Measurements from ENCODE around the gene LTO1. TPM values are rescaled to one million over a fixed set of nuclear protein-coding genes. Genes with fewer than 3 reads are reported as not detected.

The LTO1 gene
- total RNA-seq, 1 experiment from 2014 or later = 37.5 TPM

- Histone ChIP-seq H3K27ac (ENCODE audit: low read length) (no peak overlapping the region), H3F3A (ENCODE audit: low read length, unreplicated experiment) (no peaks in the 10 kb centered on the region), H3K9ac (ENCODE audit: low read length) (no peak overlapping the region), H3K9me3 (ENCODE audit: low read length) (no peaks in the 10 kb centered on the region), H3K36me3 (ENCODE audit: low read depth, low read length) (no peaks in the 10 kb centered on the region), H3K9me2 (replicated peaks; ENCODE audit: low read length) (no peaks in the 10 kb centered on the region), H3K4me2 (ENCODE audit: low read length) (no peak overlapping the region), H3K79me2 (ENCODE audit: low read length) (no peaks in the 10 kb centered on the region), H3K4me3 (ENCODE audit: low read length) (no peak overlapping the region), H3K4me1 (ENCODE audit: insufficient read depth, low read length) (peaks cover 11% of the 10 kb centered on the region), H2AFZ (ENCODE audit: low read length) (no peak overlapping the region), H4K20me1 (ENCODE audit: low read length) (no peaks in the 10 kb centered on the region), H3K27me3 (ENCODE audit: low read length) (no peaks in the 10 kb centered on the region)
- TF ChIP-seq EZH2 (IDR thresholded peaks at IDR 0.05; ENCODE audit: low read length, unreplicated experiment) (no peak), EZH2phosphoT487 (IDR thresholded peaks at IDR 0.05; ENCODE audit: borderline replicate concordance, low read length) (no peak)
- DNase-seq (no peak), ATAC-seq (no peak)
- intact Hi-C loops (cut with micrococcal nuclease) = loop anchor here (5.0 kb wide), 1 partner anchor 492 kb away; no protein-coding TSS in a partner anchor
- ChIA-PET POLR2A (ENCODE audit: unreplicated experiment) (interaction anchor here (0.6 kb wide), 1 partner anchor 253 kb away, joined by 3 read pairs; no protein-coding TSS in a partner anchor), CTCF (no interaction called here)
- no TSS peak for BruUV-seq (replicated peaks)
Observed at GRCh38 chr11:69705351-69705811, 30.2 kb upstream of the LTO1 start.

GRCh38 chr11:69704508-69705253 is 29.5 kb upstream of the LTO1 start:
- Histone ChIP-seq H3K36me3 (ENCODE audit: low read depth, low read length) (no peaks in the 10 kb centered on the region), H4K20me1 (ENCODE audit: low read length) (no peaks in the 10 kb centered on the region), H3K4me3 (ENCODE audit: low read length) (peak overlapping the region; percentile 68), H3K4me1 (ENCODE audit: insufficient read depth, low read length) (peaks cover 13% of the 10 kb centered on the region), H3K9me3 (ENCODE audit: low read length) (no peaks in the 10 kb centered on the region), H3K9ac (ENCODE audit: low read length) (no peak overlapping the region), H3K27me3 (ENCODE audit: low read length) (no peaks in the 10 kb centered on the region), H2AFZ (ENCODE audit: low read length) (peak overlapping the region; percentile 94), H3K4me2 (ENCODE audit: low read length) (peak overlapping the region; percentile 96), H3K9me2 (replicated peaks; ENCODE audit: low read length) (no peaks in the 10 kb centered on the region), H3K79me2 (ENCODE audit: low read length) (no peaks in the 10 kb centered on the region), H3F3A (ENCODE audit: low read length, unreplicated experiment) (no peaks in the 10 kb centered on the region), H3K27ac (ENCODE audit: low read length) (no peak overlapping the region)
- DNase-seq = peak; percentile 49
- POLR2A ChIA-PET (ENCODE audit: unreplicated experiment) = no interaction called here
- BruUV-seq (replicated peaks) = no TSS peak
- TF ChIP-seq EZH2phosphoT487 (IDR thresholded peaks at IDR 0.05; ENCODE audit: borderline replicate concordance, low read length) (no peak), CTCF (conservative IDR thresholded peaks at IDR 0.05; ENCODE audit: low read depth, low read length) (peak; percentile 80), EZH2 (IDR thresholded peaks at IDR 0.05; ENCODE audit: low read length, unreplicated experiment) (no peak)
- intact Hi-C loops (cut with micrococcal nuclease) = loop anchor here (5.0 kb wide), 1 partner anchor 493 kb away; no protein-coding TSS in a partner anchor
- peak; percentile 68 for ATAC-seq
- CTCF ChIA-PET = no interaction called here

- Histone ChIP-seq H4K20me1 (ENCODE audit: low read length) (no peaks in the 10 kb centered on the region), H3K27ac (ENCODE audit: low read length) (no peak within 1 kb of the TSS), H3K27me3 (ENCODE audit: low read length) (no peaks in the 10 kb centered on the region), H3K4me3 (ENCODE audit: low read length) (peak within 1 kb of the TSS; percentile 68), H3F3A (ENCODE audit: low read length, unreplicated experiment) (no peaks in the 10 kb centered on the region), H3K36me3 (ENCODE audit: low read depth, low read length) (no peaks in the 10 kb centered on the region), H3K9me2 (replicated peaks; ENCODE audit: low read length) (no peaks in the 10 kb centered on the region), H2AFZ (ENCODE audit: low read length) (peak within 1 kb of the TSS; percentile 94), H3K4me1 (ENCODE audit: insufficient read depth, low read length) (peaks cover 13% of the 10 kb centered on the region), H3K4me2 (ENCODE audit: low read length) (peak within 1 kb of the TSS; percentile 96), H3K9me3 (ENCODE audit: low read length) (no peaks in the 10 kb centered on the region), H3K79me2 (ENCODE audit: low read length) (no peaks in the 10 kb centered on the region), H3K9ac (ENCODE audit: low read length) (no peak within 1 kb of the TSS)
- peak; percentile 18 for DNase-seq
- intact Hi-C loops (cut with micrococcal nuclease) = no loop called here
- TF ChIP-seq EZH2 (IDR thresholded peaks at IDR 0.05; ENCODE audit: low read length, unreplicated experiment) = no peak
- no peak for TF ChIP-seq CTCF (conservative IDR thresholded peaks at IDR 0.05; ENCODE audit: low read depth, low read length)
- TF ChIP-seq EZH2phosphoT487 (IDR thresholded peaks at IDR 0.05; ENCODE audit: borderline replicate concordance, low read length) = no peak
- peak; percentile 32 for ATAC-seq
- POLR2A ChIA-PET (ENCODE audit: unreplicated experiment) = no interaction called here
- no TSS peak for BruUV-seq (replicated peaks)
- CTCF ChIA-PET = no interaction called here
Observed at GRCh38 chr11:69703768-69704507, 28.8 kb upstream of the LTO1 start, which contains the start of gene FGF19. TSS of gene FGF19 (minus strand) at chr11:69704022. CDS start at chr11:69703876, 146 bp downstream.

All from PC-3 (cell line).